Measurements from ENCODE around the gene SLC34A3. TPM values are rescaled to one million over a fixed set of nuclear protein-coding genes. Genes with fewer than 3 reads are reported as not detected.

The SLC34A3 gene
- total RNA-seq, 1 donor from 2014 or later: not detected

Other genes with a start within 250 kb of the SLC34A3 start
- gene LCNL1, start 247.9 kb upstream of the SLC34A3 start, total RNA-seq: not detected in 2 replicates
- gene PAXX, start 238.5 kb upstream of the SLC34A3 start, total RNA-seq: 17.7 and 29.2 TPM in 2 replicates
- 4.7 and 16.8 TPM in 2 replicates for gene CLIC3, start 234.3 kb upstream of the SLC34A3 start, total RNA-seq
- 12.3 and 23.8 TPM in 2 replicates for gene ABCA2, start 202.7 kb upstream of the SLC34A3 start, total RNA-seq
- gene FUT7, start 198.8 kb upstream of the SLC34A3 start, total RNA-seq: not detected in 2 replicates
- 51.2 and 71.8 TPM in 2 replicates for gene NPDC1, start 184.7 kb upstream of the SLC34A3 start, total RNA-seq
- gene ENTPD2, start 176.8 kb upstream of the SLC34A3 start, total RNA-seq: not detected in 2 replicates
- gene SAPCD2, start 160.3 kb upstream of the SLC34A3 start, total RNA-seq: 0.18 and 2.6 TPM in 2 replicates
- gene UAP1L1, start 153.4 kb upstream of the SLC34A3 start, total RNA-seq: 8.5 and 10.7 TPM in 2 replicates
- 86.1 and 101 TPM in 2 replicates for gene MAN1B1, start 143.9 kb upstream of the SLC34A3 start, total RNA-seq
- 136 and 138 TPM in 2 replicates for gene DPP7, start 116.2 kb upstream of the SLC34A3 start, total RNA-seq
- gene GRIN1, start 91.7 kb upstream of the SLC34A3 start, total RNA-seq: not detected in 2 replicates
- not detected in 2 replicates for gene LRRC26, start 60.9 kb upstream of the SLC34A3 start, total RNA-seq
- gene TMEM210, start 58.8 kb upstream of the SLC34A3 start, total RNA-seq: not detected in 2 replicates
- gene ANAPC2, start 42.3 kb upstream of the SLC34A3 start, total RNA-seq: 13.5 and 20.3 TPM in 2 replicates
- 52.2 and 74.0 TPM in 2 replicates for gene SSNA1, start 42.2 kb upstream of the SLC34A3 start, total RNA-seq
- 5.8 and 7.2 TPM in 2 replicates for gene TPRN, start 30.2 kb upstream of the SLC34A3 start, total RNA-seq
- gene TMEM203, start 25.3 kb upstream of the SLC34A3 start, total RNA-seq: 26.7 and 38.4 TPM in 2 replicates
- 8.3 and 9.4 TPM in 2 replicates for gene NDOR1, start 25.2 kb upstream of the SLC34A3 start, total RNA-seq
- 0.16 TPM in 1 of 2 replicates, not detected in the other for gene RNF208, start 8.7 kb upstream of the SLC34A3 start, total RNA-seq
- not detected in 2 replicates for gene CYSRT1, start 5.7 kb upstream of the SLC34A3 start, total RNA-seq
- not detected in 2 replicates for gene RNF224, start 3.4 kb upstream of the SLC34A3 start, total RNA-seq
- gene TUBB4B, start 10.4 kb downstream of the SLC34A3 start, total RNA-seq: 223 and 269 TPM in 2 replicates
- not detected in 2 replicates for gene STPG3, start 20.4 kb downstream of the SLC34A3 start, total RNA-seq
- 44.6 and 49.7 TPM in 2 replicates for gene NELFB, start 24.4 kb downstream of the SLC34A3 start, total RNA-seq
- gene TOR4A, start 46.8 kb downstream of the SLC34A3 start, total RNA-seq: 13.0 and 15.6 TPM in 2 replicates
- 0.18 and 1.9 TPM in 2 replicates for gene NRARP, start 71.4 kb downstream of the SLC34A3 start, total RNA-seq
- 2.8 and 4.0 TPM in 2 replicates for gene EXD3, start 192.3 kb downstream of the SLC34A3 start, total RNA-seq
- 0.16 TPM in 1 of 2 replicates, not detected in the other for gene NOXA1, start 192.5 kb downstream of the SLC34A3 start, total RNA-seq
- gene ENTPD8, start 210.5 kb downstream of the SLC34A3 start, total RNA-seq: not detected in 2 replicates
- gene NSMF, start 228.4 kb downstream of the SLC34A3 start, total RNA-seq: 40.3 and 49.1 TPM in 2 replicates